HepG2 (cell line): ENCODE data around the gene NADK2. TPM values are rescaled to one million over a fixed set of nuclear protein-coding genes. Genes with fewer than 3 reads are reported as not detected.

Source experiments
- ATF2 ChIP-seq: sonication (generic); formaldehyde crosslinking; IDR thresholded peaks from 2 replicates; pipeline ENCODE4 v1.4.0; 2020; ENCODE audit warnings: missing genetic modification reagents
- CHD2 ChIP-seq: IDR thresholded peaks from 2 replicates; pipeline ENCODE4 v1.6.1; 2011; ENCODE audit warnings: low read depth, low read length, improper control_type of control experiment
- MAFF ChIP-seq: IDR thresholded peaks from 2 replicates; pipeline ENCODE4 v1.6.1; 2011; ENCODE audit warnings: low read depth, low read length, improper control_type of control experiment
- MIER3 ChIP-seq: IDR thresholded peaks from 2 replicates; pipeline ENCODE4 v1.6.1; 2016; ENCODE audit warnings: missing compliant biosample characterization, borderline replicate concordance
- NFYC ChIP-seq: IDR thresholded peaks from 2 replicates; pipeline ENCODE4 v1.6.1; 2016; ENCODE audit warnings: missing genetic modification reagents, missing compliant biosample characterization
- TBL1XR1 ChIP-seq: fragments of 150-350 bp; IDR thresholded peaks from 2 replicates; pipeline ENCODE4 v1.6.1; 2014; ENCODE audit warnings: borderline replicate concordance, low read length; ENCODE audit not compliant: partially characterized antibody
- THAP11 ChIP-seq: IDR thresholded peaks from 2 replicates; pipeline ENCODE4 v1.6.1; 2016; ENCODE audit warnings: missing biosample characterization, missing genetic modification reagents
- ZHX2 ChIP-seq, 2 experiments: sonication (generic) in 1 of 2; formaldehyde crosslinking in 1 of 2; IDR thresholded peaks; 2 replicates each; pipeline versions ENCODE4 v1.6.1 to v1.9.0; 2014 to 2022; ENCODE audit warnings: antibody characterized with exemption in 1 of 2, borderline replicate concordance in 1 of 2, inconsistent platforms in 1 of 2, low read depth in 1 of 2, missing genetic modification reagents in 1 of 2
- ZNF670 ChIP-seq: sonication (generic); formaldehyde crosslinking; IDR thresholded peaks from 2 replicates; pipeline ENCODE4 v1.8.0; 2022; ENCODE audit warnings: mild to moderate bottlenecking, missing genetic modification reagents, borderline replicate concordance
- polyA plus RNA-seq, 8 experiments: library from polyadenylated mRNA; depleted of rRNA in 3 of 8; stranded (reverse) in 7 of 8; unstranded in 1 of 8; fragments of >200 nt; fragmentation: Illumina TruSeq in 4 of 8; extraction: Trizol in 4 of 8; gene quantifications; 2 replicates each; pipeline versions ENCODE4 v1.2.1 to v1.2.3, GENCODE V29; 2011 to 2016; ENCODE audit warnings: low read depth in 4 of 8, missing spikeins in 1 of 8, mixed read lengths in 1 of 8; ENCODE audit not compliant: insufficient read depth in 1 of 8
- total RNA-seq, 5 experiments: library from RNA; depleted of rRNA; stranded (reverse); fragments of >200 nt; fragmentation: Illumina TruSeq; extraction: Trizol; gene quantifications; 2 replicates each; pipeline ENCODE4 v1.2.3, GENCODE V29; 2016; ENCODE audit warnings: low read depth in 1 of 5
- TF ChIP-seq, protein P1 (sequence below): IDR thresholded peaks from 2 replicates; pipeline ENCODE4 v1.6.1; 2016; ENCODE audit warnings: low read depth, missing genetic modification reagents, missing compliant biosample characterization
- TF ChIP-seq, protein P2 (sequence below): sonication (generic); formaldehyde crosslinking; IDR thresholded peaks from 2 replicates; pipeline ENCODE4 v1.4.0; 2020; ENCODE audit warnings: missing genetic modification reagents

NADK2 gene
- total and polyA plus RNA-seq, 2 of the 13 experiments (the other 11 are each of a cell fraction or from before 2014, with no cell fraction given), result 13.9 to 71.4 TPM

DNA sequence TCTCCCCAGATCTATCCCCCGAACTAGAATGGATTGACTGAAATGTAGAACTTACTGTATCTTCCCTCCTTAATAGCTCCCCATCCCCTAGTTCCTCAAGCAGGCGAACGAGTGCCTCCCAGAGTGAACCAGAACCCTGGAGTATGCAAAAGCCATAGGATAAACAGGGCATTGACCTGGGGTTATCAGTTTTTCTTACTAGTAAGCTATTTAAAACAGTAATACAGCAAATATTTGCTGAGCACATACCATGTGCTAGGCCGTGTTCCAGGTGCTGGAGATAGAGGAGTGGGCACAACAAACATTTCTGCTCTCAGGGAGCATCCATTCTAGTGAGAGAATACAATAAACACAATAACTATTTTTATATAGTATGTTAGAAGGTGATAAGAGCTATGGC lies 88.0 kb downstream of the NADK2 start (continued):
- TF ChIP-seq, protein P1, sequence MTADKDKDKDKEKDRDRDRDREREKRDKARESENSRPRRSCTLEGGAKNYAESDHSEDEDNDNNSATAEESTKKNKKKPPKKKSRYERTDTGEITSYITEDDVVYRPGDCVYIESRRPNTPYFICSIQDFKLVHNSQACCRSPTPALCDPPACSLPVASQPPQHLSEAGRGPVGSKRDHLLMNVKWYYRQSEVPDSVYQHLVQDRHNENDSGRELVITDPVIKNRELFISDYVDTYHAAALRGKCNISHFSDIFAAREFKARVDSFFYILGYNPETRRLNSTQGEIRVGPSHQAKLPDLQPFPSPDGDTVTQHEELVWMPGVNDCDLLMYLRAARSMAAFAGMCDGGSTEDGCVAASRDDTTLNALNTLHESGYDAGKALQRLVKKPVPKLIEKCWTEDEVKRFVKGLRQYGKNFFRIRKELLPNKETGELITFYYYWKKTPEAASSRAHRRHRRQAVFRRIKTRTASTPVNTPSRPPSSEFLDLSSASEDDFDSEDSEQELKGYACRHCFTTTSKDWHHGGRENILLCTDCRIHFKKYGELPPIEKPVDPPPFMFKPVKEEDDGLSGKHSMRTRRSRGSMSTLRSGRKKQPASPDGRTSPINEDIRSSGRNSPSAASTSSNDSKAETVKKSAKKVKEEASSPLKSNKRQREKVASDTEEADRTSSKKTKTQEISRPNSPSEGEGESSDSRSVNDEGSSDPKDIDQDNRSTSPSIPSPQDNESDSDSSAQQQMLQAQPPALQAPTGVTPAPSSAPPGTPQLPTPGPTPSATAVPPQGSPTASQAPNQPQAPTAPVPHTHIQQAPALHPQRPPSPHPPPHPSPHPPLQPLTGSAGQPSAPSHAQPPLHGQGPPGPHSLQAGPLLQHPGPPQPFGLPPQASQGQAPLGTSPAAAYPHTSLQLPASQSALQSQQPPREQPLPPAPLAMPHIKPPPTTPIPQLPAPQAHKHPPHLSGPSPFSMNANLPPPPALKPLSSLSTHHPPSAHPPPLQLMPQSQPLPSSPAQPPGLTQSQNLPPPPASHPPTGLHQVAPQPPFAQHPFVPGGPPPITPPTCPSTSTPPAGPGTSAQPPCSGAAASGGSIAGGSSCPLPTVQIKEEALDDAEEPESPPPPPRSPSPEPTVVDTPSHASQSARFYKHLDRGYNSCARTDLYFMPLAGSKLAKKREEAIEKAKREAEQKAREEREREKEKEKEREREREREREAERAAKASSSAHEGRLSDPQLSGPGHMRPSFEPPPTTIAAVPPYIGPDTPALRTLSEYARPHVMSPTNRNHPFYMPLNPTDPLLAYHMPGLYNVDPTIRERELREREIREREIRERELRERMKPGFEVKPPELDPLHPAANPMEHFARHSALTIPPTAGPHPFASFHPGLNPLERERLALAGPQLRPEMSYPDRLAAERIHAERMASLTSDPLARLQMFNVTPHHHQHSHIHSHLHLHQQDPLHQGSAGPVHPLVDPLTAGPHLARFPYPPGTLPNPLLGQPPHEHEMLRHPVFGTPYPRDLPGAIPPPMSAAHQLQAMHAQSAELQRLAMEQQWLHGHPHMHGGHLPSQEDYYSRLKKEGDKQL (CRISPR knock-in tag), result peak; percentile 91
- TF ChIP-seq TBL1XR1, result peak; percentile 47
- peak; percentile 88 for TF ChIP-seq THAP11
- peak; percentile 20; the same call in 1 of the 2 replicates for TF ChIP-seq MIER3
- 0 out of 2 replicates have a peak, but pooled peaks have one; percentile 12 for TF ChIP-seq NFYC (CRISPR knock-in tag)
- TF ChIP-seq, protein P2, sequence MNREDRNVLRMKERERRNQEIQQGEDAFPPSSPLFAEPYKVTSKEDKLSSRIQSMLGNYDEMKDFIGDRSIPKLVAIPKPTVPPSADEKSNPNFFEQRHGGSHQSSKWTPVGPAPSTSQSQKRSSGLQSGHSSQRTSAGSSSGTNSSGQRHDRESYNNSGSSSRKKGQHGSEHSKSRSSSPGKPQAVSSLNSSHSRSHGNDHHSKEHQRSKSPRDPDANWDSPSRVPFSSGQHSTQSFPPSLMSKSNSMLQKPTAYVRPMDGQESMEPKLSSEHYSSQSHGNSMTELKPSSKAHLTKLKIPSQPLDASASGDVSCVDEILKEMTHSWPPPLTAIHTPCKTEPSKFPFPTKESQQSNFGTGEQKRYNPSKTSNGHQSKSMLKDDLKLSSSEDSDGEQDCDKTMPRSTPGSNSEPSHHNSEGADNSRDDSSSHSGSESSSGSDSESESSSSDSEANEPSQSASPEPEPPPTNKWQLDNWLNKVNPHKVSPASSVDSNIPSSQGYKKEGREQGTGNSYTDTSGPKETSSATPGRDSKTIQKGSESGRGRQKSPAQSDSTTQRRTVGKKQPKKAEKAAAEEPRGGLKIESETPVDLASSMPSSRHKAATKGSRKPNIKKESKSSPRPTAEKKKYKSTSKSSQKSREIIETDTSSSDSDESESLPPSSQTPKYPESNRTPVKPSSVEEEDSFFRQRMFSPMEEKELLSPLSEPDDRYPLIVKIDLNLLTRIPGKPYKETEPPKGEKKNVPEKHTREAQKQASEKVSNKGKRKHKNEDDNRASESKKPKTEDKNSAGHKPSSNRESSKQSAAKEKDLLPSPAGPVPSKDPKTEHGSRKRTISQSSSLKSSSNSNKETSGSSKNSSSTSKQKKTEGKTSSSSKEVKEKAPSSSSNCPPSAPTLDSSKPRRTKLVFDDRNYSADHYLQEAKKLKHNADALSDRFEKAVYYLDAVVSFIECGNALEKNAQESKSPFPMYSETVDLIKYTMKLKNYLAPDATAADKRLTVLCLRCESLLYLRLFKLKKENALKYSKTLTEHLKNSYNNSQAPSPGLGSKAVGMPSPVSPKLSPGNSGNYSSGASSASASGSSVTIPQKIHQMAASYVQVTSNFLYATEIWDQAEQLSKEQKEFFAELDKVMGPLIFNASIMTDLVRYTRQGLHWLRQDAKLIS (CRISPR knock-in tag), result no peak
- TF ChIP-seq ZHX2 (IDR thresholded peaks at IDR 0.05; ENCODE audit: low read depth), result no peak
- TF ChIP-seq ZHX2 (CRISPR knock-in tag; IDR thresholded peaks at IDR 0.05; ENCODE audit: borderline replicate concordance), result no peak
- peak; percentile 67; the same call in 1 of the 2 replicates for TF ChIP-seq ATF2 (CRISPR knock-in tag)
- TF ChIP-seq MAFF, result peak; percentile 87
- no peak for TF ChIP-seq ZNF670 (CRISPR knock-in tag)
- 0 out of 2 replicates have a peak, but pooled peaks have one; percentile 11 for TF ChIP-seq CHD2
